ENCODE data around the gene ABCC8. TPM values are rescaled to one million over a fixed set of nuclear protein-coding genes. Genes with fewer than 3 reads are reported as not detected.
A peak's percentile ranks its signal among the peaks of the same experiment; 100 is the strongest.

The ABCC8 gene
- total RNA-seq: not detected

DNA sequence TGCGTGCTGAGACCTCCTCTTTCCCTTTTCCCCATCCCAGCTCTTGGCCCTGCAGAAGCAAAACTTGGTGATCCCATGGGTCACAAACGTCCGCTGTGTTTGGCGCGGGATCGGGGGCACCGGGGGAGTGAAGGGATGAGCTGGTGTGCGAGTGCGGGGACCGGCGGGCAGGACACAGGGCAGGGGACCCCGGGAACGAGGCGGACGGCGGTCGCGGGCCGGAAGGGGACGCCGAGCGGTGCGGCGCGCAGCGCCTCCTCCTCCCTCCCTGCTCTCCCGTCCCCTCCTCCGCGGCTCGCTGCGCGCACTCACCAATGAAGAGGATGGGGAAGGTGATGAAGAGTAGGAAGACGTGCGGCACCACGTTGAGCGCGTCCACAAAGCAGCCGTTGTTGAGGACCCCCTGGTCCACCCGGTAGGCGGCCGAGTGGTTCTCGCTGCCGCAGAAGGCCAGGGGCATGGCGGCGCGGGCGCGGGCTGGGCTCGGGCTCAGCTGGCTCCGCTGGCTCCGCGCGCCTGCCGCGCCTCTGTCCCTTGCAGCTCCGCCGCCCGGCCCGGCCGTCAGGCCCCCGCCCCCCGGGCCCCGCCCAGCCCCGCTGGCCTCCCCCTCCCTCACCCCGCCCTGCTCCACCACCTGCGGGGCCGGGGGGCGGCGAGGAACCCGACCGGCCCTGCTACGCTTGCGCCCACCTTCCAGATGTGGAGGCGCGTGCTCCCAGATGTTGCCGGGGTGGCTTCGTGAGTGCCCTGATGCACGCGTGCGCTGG lies at the start of gene ABCC8:
TSS of gene ABCC8 (minus strand) at position 529 of the 767 bp plus-strand sequence. CDS start at position 460, 69 bp downstream.
- H3K36me3 Mint-ChIP-seq (ENCODE audit: insufficient read depth): no peaks in the 10 kb centered on the region
- no peaks in the 10 kb centered on the region for H3K9me3 Mint-ChIP-seq
- no peaks in the 10 kb centered on the region for H3K4me1 Mint-ChIP-seq (ENCODE audit: low read depth)
- ATAC-seq (peak in 1 of 2 donors; percentile 29), DNase-seq (no peak)
- no peak within 1 kb of the TSS for H3K4me3 Mint-ChIP-seq
- H3K27me3 Mint-ChIP-seq (ENCODE audit: low read depth): peaks cover 61% of the 10 kb centered on the region

GRCh38 chr11:17526326-17526725 lies 49.7 kb upstream of the ABCC8 start:
- DNase-seq (no peak), ATAC-seq (no peak)
- no peak overlapping the region for H3K4me3 Mint-ChIP-seq
- no peaks in the 10 kb centered on the region for H3K36me3 Mint-ChIP-seq (ENCODE audit: insufficient read depth)
- no peaks in the 10 kb centered on the region for H3K4me1 Mint-ChIP-seq (ENCODE audit: low read depth)
- H3K27me3 Mint-ChIP-seq (ENCODE audit: low read depth): peaks cover 11% of the 10 kb centered on the region
- H3K9me3 Mint-ChIP-seq: no peaks in the 10 kb centered on the region

DNA sequence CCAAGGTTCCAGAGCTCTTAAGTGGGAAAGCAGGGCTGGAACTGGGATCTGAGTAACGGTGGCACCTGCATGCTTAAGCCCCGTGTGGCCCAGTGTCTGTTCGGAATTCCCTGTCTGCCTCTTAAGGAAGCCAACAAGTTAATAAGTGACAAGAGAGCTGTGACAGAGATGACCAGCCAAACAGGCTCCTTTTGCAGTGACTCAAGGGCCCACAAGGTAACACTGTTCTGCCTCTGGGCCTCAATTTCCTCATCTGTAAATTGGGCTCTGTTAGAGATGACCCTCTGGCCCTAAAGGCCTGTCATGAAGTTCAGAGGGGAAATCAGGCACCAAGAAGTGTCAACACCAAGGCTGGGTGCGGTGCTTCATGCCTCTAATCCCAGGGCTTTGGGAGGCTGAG lies 48.9 kb upstream of the ABCC8 start:
- Mint-ChIP-seq H3K4me3 (no peak overlapping the region), H3K9me3 (no peaks in the 10 kb centered on the region), H3K4me1 (ENCODE audit: low read depth) (no peaks in the 10 kb centered on the region), H3K36me3 (ENCODE audit: insufficient read depth) (no peaks in the 10 kb centered on the region), H3K27me3 (ENCODE audit: low read depth) (peaks cover 13% of the 10 kb centered on the region)
- ATAC-seq (no peak), DNase-seq (no peak)

GRCh38 chr11:17524221-17524620 lies 47.6 kb upstream of the ABCC8 start:
- H3K27me3 Mint-ChIP-seq (ENCODE audit: low read depth): peaks cover 11% of the 10 kb centered on the region
- H3K4me1 Mint-ChIP-seq (ENCODE audit: low read depth): no peaks in the 10 kb centered on the region
- DNase-seq (no peak), ATAC-seq (no peak)
- H3K9me3 Mint-ChIP-seq: no peaks in the 10 kb centered on the region
- no peaks in the 10 kb centered on the region for H3K36me3 Mint-ChIP-seq (ENCODE audit: insufficient read depth)
- H3K4me3 Mint-ChIP-seq: no peak overlapping the region

DNA sequence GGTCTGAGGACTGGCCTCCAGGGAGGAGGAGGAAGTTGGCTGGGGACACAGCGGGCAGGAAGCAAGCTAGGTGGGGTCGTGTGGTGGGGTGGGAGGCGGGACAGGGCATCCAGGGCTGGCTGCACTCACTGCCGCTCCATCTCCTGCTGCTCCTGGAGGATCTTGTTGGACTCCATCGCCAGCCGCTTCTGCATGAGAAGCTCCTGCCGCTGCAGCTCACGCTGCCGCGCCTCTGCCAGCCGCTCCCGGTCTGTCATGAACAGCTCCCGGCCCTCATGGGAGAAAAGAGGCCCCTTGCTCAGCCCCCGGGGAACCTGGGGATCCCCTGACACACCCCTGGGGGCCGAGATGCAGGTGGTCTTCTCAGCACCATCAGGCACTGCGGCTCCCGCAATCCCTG lies 46.0 kb upstream of the ABCC8 start:
- no peaks in the 10 kb centered on the region for H3K4me1 Mint-ChIP-seq (ENCODE audit: low read depth)
- peaks cover 5% of the 10 kb centered on the region for H3K27me3 Mint-ChIP-seq (ENCODE audit: low read depth)
- H3K9me3 Mint-ChIP-seq: no peaks in the 10 kb centered on the region
- no peak for ATAC-seq
- no peaks in the 10 kb centered on the region for H3K36me3 Mint-ChIP-seq (ENCODE audit: insufficient read depth)
- no peak overlapping the region for H3K4me3 Mint-ChIP-seq
- no peak for DNase-seq

GRCh38 chr11:17521106-17521900 lies 44.7 kb upstream of the ABCC8 start:
- no peaks in the 10 kb centered on the region for H3K36me3 Mint-ChIP-seq (ENCODE audit: insufficient read depth)
- no peak overlapping the region for H3K4me3 Mint-ChIP-seq
- H3K4me1 Mint-ChIP-seq (ENCODE audit: low read depth): no peaks in the 10 kb centered on the region
- DNase-seq (no peak), ATAC-seq (no peak)
- H3K9me3 Mint-ChIP-seq: no peaks in the 10 kb centered on the region
- peaks cover 7% of the 10 kb centered on the region for H3K27me3 Mint-ChIP-seq (ENCODE audit: low read depth)

DNA sequence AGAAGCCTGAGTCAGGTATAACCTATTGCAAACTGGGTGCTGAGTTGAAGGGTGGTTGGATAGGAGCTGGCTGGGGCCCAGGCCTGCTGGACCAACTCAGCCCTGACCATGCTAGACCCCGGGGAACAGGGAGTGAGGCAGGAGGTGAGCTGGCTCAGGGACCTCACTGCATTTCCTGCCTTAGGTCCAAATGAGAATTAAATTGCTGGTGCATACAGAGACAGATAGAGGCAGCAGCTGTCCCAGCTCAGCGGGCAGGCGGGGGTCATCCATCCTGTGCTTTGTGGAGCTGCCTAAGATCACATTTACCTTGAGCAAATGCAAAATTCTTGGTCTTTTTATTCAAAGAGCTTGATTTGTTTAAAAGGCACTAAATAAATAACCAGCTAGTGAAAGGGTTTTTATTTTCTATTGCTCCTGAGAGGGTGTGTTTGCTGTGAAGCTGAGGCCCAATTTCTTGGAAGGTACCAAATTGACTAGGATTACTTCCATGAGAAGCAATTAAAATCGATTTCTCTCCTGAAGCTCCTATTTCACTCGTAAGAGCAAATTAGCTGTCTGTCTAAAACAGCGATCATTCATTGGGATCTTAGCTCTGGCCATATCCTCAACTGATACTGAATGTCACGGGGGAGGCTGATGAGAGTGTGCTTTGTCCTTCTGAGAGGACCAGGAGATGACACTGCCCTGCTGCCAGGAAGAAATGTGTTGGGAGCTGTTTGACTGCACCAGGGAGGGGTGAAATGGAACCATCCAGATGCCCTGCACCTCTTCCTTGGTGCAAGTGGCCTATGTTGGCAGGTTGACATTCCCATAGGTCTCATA lies 42.6 kb upstream of the ABCC8 start:
- ATAC-seq (no peak), DNase-seq (no peak)
- H3K9me3 Mint-ChIP-seq: no peaks in the 10 kb centered on the region
- no peaks in the 10 kb centered on the region for H3K4me1 Mint-ChIP-seq (ENCODE audit: low read depth)
- H3K4me3 Mint-ChIP-seq: no peak overlapping the region
- H3K36me3 Mint-ChIP-seq (ENCODE audit: insufficient read depth): no peaks in the 10 kb centered on the region
- H3K27me3 Mint-ChIP-seq (ENCODE audit: low read depth): peaks cover 7% of the 10 kb centered on the region

DNA sequence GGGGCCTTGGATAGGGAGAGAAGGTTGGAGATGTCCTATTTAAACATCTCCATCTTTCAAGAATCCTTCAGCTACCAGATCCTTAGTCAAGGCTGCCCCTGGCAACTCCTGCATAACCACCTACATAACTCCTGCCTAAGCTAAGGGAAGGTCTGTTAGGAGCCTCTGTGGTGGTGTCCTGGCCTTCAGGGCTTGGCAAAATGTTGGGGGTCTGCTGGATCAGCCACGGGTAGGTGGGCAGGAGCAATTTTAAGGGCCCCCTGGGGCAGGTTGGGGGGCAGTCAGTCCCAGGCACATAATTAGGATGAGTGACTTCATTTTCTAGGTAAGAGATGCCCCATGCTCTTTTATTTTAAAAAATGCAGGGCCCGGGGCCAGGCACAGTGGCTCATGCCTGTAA lies 41.7 kb upstream of the ABCC8 start:
- peaks cover 7% of the 10 kb centered on the region for H3K27me3 Mint-ChIP-seq (ENCODE audit: low read depth)
- H3K4me3 Mint-ChIP-seq: no peak overlapping the region
- H3K4me1 Mint-ChIP-seq (ENCODE audit: low read depth): no peaks in the 10 kb centered on the region
- DNase-seq (no peak), ATAC-seq (no peak)
- H3K36me3 Mint-ChIP-seq (ENCODE audit: insufficient read depth): no peaks in the 10 kb centered on the region
- H3K9me3 Mint-ChIP-seq: no peaks in the 10 kb centered on the region

GRCh38 chr11:17517186-17517585 lies 40.5 kb upstream of the ABCC8 start:
- no peaks in the 10 kb centered on the region for H3K36me3 Mint-ChIP-seq (ENCODE audit: insufficient read depth)
- no peak overlapping the region for H3K4me3 Mint-ChIP-seq
- no peak for DNase-seq
- peaks cover 10% of the 10 kb centered on the region for H3K27me3 Mint-ChIP-seq (ENCODE audit: low read depth)
- no peak for ATAC-seq
- no peaks in the 10 kb centered on the region for H3K9me3 Mint-ChIP-seq
- H3K4me1 Mint-ChIP-seq (ENCODE audit: low read depth): no peaks in the 10 kb centered on the region

DNA sequence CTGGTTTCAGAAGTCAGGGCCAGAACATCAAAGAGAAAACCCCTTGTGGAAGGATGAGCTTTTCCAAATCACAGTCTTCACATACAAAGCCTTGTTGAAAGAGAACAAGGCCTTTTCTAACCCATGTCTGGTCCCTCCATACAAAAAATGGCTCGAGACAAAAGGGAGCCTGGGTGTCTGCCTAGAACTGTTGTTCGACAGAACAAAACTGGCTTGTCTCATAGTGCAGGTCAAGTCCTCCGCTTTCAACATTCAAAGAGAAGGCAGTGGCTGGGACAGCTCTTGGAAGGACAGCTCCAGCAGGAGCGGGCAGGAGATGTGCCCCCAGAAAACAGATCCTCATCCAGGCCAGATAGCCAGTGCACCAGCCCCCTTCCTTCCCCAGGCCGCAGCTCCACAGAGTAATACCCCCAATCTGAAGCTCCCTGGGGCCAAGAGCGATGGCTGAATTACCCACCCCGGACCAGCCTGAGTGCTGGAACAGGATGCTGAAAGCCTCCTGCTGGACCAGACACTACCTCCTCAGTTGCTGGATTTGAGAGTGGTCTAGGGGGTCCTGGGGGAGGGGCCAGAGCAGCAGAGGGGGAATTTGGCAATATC lies 40.0 kb upstream of the ABCC8 start:
- Mint-ChIP-seq H3K9me3 (no peaks in the 10 kb centered on the region), H3K36me3 (ENCODE audit: insufficient read depth) (no peaks in the 10 kb centered on the region), H3K27me3 (ENCODE audit: low read depth) (peaks cover 10% of the 10 kb centered on the region), H3K4me3 (no peak overlapping the region), H3K4me1 (ENCODE audit: low read depth) (no peaks in the 10 kb centered on the region)
- DNase-seq (no peak), ATAC-seq (no peak)

- DNase-seq (no peak), ATAC-seq (no peak)
- Mint-ChIP-seq H3K27me3 (ENCODE audit: low read depth) (peaks cover 10% of the 10 kb centered on the region), H3K9me3 (no peaks in the 10 kb centered on the region), H3K4me3 (no peak overlapping the region), H3K4me1 (ENCODE audit: low read depth) (no peaks in the 10 kb centered on the region), H3K36me3 (ENCODE audit: insufficient read depth) (no peaks in the 10 kb centered on the region)
These were observed 39.0 kb upstream of the ABCC8 start for GRCh38 chr11:17515443-17516176.

GRCh38 chr11:17514476-17514875 lies 37.8 kb upstream of the ABCC8 start:
- DNase-seq (no peak), ATAC-seq (no peak)
- peaks cover 8% of the 10 kb centered on the region for H3K27me3 Mint-ChIP-seq (ENCODE audit: low read depth)
- H3K9me3 Mint-ChIP-seq: no peaks in the 10 kb centered on the region
- no peaks in the 10 kb centered on the region for H3K36me3 Mint-ChIP-seq (ENCODE audit: insufficient read depth)
- no peaks in the 10 kb centered on the region for H3K4me1 Mint-ChIP-seq (ENCODE audit: low read depth)
- no peak overlapping the region for H3K4me3 Mint-ChIP-seq

- ATAC-seq (peak; percentile 58 to 71), DNase-seq (no peak)
- no peaks in the 10 kb centered on the region for H3K36me3 Mint-ChIP-seq (ENCODE audit: insufficient read depth)
- peaks cover 11% of the 10 kb centered on the region for H3K27me3 Mint-ChIP-seq (ENCODE audit: low read depth)
- no peaks in the 10 kb centered on the region for H3K9me3 Mint-ChIP-seq
- H3K4me3 Mint-ChIP-seq: no peak overlapping the region
- H3K4me1 Mint-ChIP-seq (ENCODE audit: low read depth): no peaks in the 10 kb centered on the region
These were observed 37.2 kb upstream of the ABCC8 start for GRCh38 chr11:17513853-17514252.

Data from activated T-cell treated with anti-CD3 and anti-CD28 coated beads, Interleukin-2, amount 50 U/mL, for 4 hours (primary cell).